ENCODE measurements around the gene AADACL4.

DNA sequence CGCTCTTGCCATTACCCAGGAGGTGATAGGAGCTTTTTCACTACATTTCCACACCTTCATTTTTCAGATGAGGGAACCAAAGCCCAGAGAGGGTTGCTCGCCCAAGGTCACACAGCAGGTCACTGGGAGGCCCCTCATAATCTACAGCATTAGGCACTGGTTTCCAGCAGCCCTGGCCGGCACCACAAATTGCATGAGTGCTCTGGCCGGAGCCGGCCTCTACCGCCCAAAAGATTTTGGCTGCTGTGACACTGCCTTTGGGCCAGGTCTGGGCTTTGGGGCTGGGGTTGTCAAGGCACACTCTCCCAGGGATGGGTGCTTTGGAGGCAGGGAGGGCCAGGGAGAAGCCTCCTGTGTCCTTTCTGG, 41.2 kb upstream of the AADACL4 start:
- TF ChIP-seq POLR2AphosphoS5 (IDR thresholded peaks at IDR 0.05; ENCODE audit: low read depth, low read length) = no peak
- no peak for TF ChIP-seq POLR2A (IDR thresholded peaks at IDR 0.05; ENCODE audit: low read depth, low read length)

Data from GM12892 (cell line).